GM12873 (cell line): Measurements from ENCODE around the gene LRRC45.

Source experiments
- CTCF ChIP-seq: IDR thresholded peaks from 2 replicates; pipeline ENCODE4 v1.5.1; 2012; ENCODE audit warnings: low read depth, mild to moderate bottlenecking, moderate library complexity, low read length, control low read depth; ENCODE audit not compliant: insufficient read depth; ENCODE audit errors: missing control alignments

The LRRC45 gene

DNA sequence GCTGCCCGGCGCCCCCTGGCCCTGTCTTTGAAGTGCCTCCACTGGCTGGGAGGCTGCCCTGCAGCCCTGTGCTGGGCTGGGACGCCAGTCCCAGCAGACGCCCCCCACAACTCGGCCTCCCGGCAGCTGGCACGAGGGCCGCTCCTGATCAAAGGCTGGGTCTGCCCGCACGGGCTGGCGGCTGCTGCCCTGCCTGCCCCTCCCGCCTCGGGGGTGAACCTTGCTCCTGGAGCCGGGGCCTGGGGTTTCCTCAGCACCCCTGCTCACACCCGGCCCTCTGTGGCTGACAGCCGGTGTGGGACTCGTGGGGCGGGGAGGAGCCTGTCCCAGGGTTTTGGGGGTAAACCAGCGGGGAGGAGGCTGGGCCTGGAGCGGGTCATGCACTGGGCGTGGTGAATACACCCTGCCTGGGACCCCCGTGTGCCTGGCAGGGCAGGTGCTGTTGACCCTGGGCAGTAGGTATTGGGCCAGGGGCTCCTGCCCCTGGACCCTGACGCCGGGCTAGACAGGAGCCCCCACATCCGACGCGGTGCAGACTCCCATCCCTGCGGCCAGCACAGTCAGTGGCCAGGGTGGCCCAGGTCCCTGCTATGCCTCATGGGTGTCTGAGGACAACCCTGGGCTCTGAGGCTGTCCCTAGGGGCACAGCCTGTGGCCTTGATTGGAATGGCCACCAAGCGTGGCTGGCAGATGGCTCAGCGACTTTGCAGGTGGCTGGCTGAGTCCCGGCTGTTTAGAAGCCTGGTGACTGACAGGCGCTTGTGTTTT lies 22.1 kb upstream of the LRRC45 start:
- TF ChIP-seq CTCF: no peak

GRCh38 chr17:82001571-82002056 lies 21.5 kb upstream of the LRRC45 start:
- TF ChIP-seq CTCF: no peak

- no peak for TF ChIP-seq CTCF
Observed at GRCh38 chr17:82003411-82004381, 19.4 kb upstream of the LRRC45 start.

GRCh38 chr17:82004517-82005455 lies 18.3 kb upstream of the LRRC45 start:
- no peak for TF ChIP-seq CTCF

- TF ChIP-seq CTCF: no peak
Observed at GRCh38 chr17:82005701-82006348, 17.3 kb upstream of the LRRC45 start.

DNA sequence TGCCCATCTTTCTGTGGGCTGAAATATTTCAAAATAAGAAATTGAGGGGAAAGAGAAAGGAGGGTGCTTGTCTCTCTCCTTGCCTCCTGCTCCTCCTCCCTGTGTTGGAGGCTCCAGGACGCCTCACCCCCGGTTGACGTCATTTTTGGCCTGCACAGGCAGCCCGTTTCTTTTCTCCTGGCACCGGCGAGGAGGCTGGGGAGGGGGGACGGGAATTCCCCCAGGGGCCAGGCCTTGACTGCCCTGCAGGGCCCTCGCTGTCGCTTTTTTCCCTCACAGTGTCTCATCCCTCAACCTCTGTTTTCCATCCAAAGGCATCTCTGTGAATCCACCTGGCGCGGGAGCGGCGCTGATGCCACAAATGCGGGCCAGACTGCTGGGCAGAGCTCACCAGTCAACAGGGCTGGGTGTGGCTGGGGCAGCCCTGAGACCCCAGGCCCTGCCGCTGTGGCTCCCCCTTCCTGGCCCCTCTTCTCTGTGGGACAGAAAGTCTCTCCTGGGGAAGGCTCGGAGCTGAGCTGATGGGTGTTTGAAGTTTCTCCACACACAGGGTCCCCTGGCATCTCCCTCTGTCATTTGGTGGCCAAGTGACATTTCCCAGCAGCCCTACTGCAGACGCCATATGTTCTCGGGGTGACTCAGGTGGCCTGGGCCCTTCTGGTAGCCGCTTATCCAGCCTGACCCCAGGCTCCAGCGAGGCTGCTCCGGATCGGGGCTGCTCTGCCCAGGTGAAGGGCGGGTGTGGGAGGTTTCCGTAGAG lies 16.5 kb upstream of the LRRC45 start:
- TF ChIP-seq CTCF: no peak
